Thyroid gland (tissue), 4 donors: ENCODE results near the gene COL23A1. TPM values are rescaled to one million over a fixed set of nuclear protein-coding genes. Genes with fewer than 3 reads are reported as not detected.
"Not testable (repeated sequence)": the region's sequence is repeated elsewhere in the genome, so short reads cannot be mapped to it uniquely, and the experiment has no call there.

Experiments used
- DNase-seq, 2 donors: peaks; one replicate each; pipeline ENCODE4 v3.0.0-alpha.2; 2019
- H3K27ac ChIP-seq, 3 donors: fragments of 200-600 bp; sonication (generic); 1 replicate in 2 of 3; 2 replicates in 1 of 3; pipeline ENCODE4 v1.5.1; 2016 to 2019; ENCODE audit warnings: mild to moderate bottlenecking in 1 of 3, moderate library complexity in 1 of 3
- H3K27me3 ChIP-seq: fragments of 200-600 bp; sonication (generic); one replicate; pipeline ENCODE4 v1.5.1; 2019
- H3K36me3 ChIP-seq, 2 donors: fragments of 200-600 bp; sonication (generic); one replicate each; pipeline ENCODE4 v1.5.1; 2016 to 2019
- H3K4me1 ChIP-seq, 2 donors: fragments of 200-600 bp; sonication (generic); one replicate each; pipeline ENCODE4 v1.5.1; 2017 to 2019
- H3K4me3 ChIP-seq, 3 donors: fragments of 200-600 bp; sonication (generic); replicated peaks in 1 of 3; 1 replicate in 2 of 3; 2 replicates in 1 of 3; pipeline ENCODE4 v1.5.1; 2016; ENCODE audit warnings: mild to moderate bottlenecking in 1 of 3
- H3K9me3 ChIP-seq: fragments of 200-600 bp; sonication (generic); one replicate; pipeline ENCODE4 v1.5.1; 2017
- CTCF ChIP-seq, 6 experiments: fragments of 200-600 bp in 3 of 6; fragments of 450-650 bp in 3 of 6; sonication (generic) in 3 of 6; IDR thresholded peaks; one replicate each; pipeline ENCODE4 v1.5.1; 2016 to 2019; ENCODE audit warnings: antibody characterized with exemption in 6 of 6, mild to moderate bottlenecking in 2 of 6, inconsistent platforms in 1 of 6, moderate library complexity in 1 of 6
- POLR2A ChIP-seq, 2 donors: fragments of 450-650 bp; IDR thresholded peaks; one replicate each; pipeline ENCODE4 v1.6.1; 2017; ENCODE audit warnings: antibody characterized with exemption in 2 of 2, mild to moderate bottlenecking in 2 of 2, moderate library complexity in 1 of 2
- WGBS, 2 donors: methylation state at CpG; one replicate each; pipeline ENCODE4 v1.1.5; 2017; 5-methylcytosine and 5-hydroxymethylcytosine counted together
- intact Hi-C: fragments of 100-400 bp; cut with DNase I; formaldehyde crosslinking; loops from one replicate; pipeline ENCODE4 v1.15.1; 2023
- total RNA-seq, 4 donors: library from RNA; depleted of rRNA; stranded (reverse); fragments of >200 nt; gene quantifications; one replicate each; pipeline ENCODE4 v1.2.3, GENCODE V29; 2016

The COL23A1 gene
- total RNA-seq, 4 donors from 2014 or later = 76.6 to 108 (median 95.7) TPM

DNA sequence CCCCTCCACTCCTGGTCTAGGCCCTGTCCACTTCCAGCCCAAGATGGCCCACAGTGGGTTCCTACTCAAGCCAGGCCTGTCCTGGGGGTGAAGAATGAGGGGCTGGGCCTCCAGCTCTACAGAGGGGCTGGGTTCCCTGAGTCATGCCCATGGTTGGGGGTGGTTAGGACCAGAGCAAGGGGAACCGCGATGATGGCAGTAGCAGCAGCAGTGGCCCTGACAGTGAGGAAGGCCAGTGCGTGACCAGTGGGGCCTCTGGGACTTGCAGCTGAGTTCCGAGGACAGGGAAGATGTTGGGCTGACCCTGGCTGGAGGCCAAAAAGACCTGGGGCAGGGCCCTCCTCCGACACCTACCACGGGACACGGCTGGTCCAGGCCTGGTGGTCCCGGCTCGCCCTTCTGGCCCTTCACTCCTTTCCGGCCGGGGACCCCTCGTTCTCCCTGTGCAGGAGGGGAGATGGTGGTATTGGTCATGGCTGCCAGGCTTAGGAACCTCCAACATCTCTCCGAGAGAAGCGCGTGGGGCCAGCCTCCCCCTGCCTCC is 348.4 kb downstream of the COL23A1 start:
- H3K9me3 ChIP-seq = no peaks in the 10 kb centered on the region
- H3K27me3 ChIP-seq = no peaks in the 10 kb centered on the region
- H3K36me3 ChIP-seq = no peaks in the 10 kb centered on the region
- DNase-seq = no peak
- 90 to 91% methylated on average over 11 to 12 of the region's 15 CpGs for WGBS, 2 donors
- H3K4me1 ChIP-seq = peaks cover 5 to 33% of the 10 kb centered on the region in 2 donors
- intact Hi-C loops = no loop called here
- peak overlapping the region in 1 of 3 donors; percentile 24 for H3K27ac ChIP-seq
- TF ChIP-seq CTCF (IDR thresholded peaks at IDR 0.05) (no peak), POLR2A (IDR thresholded peaks at IDR 0.05) (no peak)
- H3K4me3 ChIP-seq = no peak overlapping the region

- Histone ChIP-seq H3K27ac (peak overlapping the region in 1 of 3 donors; percentile 24), H3K27me3 (no peaks in the 10 kb centered on the region), H3K4me1 (peaks cover 11 to 39% of the 10 kb centered on the region in 2 donors), H3K36me3 (no peaks in the 10 kb centered on the region), H3K9me3 (no peaks in the 10 kb centered on the region), H3K4me3 (no peak overlapping the region)
- TF ChIP-seq CTCF (IDR thresholded peaks at IDR 0.05) = no peak
- TF ChIP-seq POLR2A (IDR thresholded peaks at IDR 0.05) = no peak
- intact Hi-C loops = no loop called here
- no peak for DNase-seq
- WGBS, 2 donors = 56 to 60% methylated on average over 1 to 8 of the region's 8 CpGs
Observed at GRCh38 chr5:178241231-178241663, 348.9 kb downstream of the COL23A1 start.

DNA sequence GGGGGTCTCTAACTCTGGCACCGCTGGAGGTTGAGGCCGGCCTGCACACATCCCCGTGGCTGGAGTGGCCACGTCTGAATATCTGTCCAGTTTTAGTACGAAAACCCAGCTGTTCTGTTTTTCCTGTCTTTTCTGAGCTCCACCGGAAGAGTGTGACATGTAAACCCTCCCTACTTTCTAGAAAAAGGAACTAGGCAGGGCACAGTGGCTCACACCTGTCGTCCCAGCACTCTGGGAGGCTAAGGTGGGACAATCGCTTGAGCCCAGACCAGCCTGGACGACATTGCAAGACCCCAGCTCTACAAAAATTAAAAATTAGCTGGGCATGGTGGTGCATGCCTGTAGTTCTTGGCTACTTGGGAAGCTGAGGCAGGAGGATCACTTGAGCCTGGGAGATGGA is 349.4 kb downstream of the COL23A1 start:
- WGBS, 2 donors = 79 to 90% methylated on average over 5 to 9 of the region's 9 CpGs
- Histone ChIP-seq H3K36me3 (no peaks in the 10 kb centered on the region), H3K27me3 (no peaks in the 10 kb centered on the region), H3K4me3 (no peak overlapping the region), H3K9me3 (no peaks in the 10 kb centered on the region), H3K4me1 (peaks cover 13 to 43% of the 10 kb centered on the region in 2 donors), H3K27ac (peak overlapping the region; percentile 19 to 66 (median 52))
- no peak for TF ChIP-seq POLR2A (IDR thresholded peaks at IDR 0.05)
- TF ChIP-seq CTCF (IDR thresholded peaks at IDR 0.05) = no peak
- no peak for DNase-seq
- intact Hi-C loops = no loop called here

GRCh38 chr5:178240341-178240741 is 349.9 kb downstream of the COL23A1 start:
- no peak overlapping the region for H3K4me3 ChIP-seq
- intact Hi-C loops = no loop called here
- peaks cover 13 to 48% of the 10 kb centered on the region in 2 donors for H3K4me1 ChIP-seq
- WGBS, 2 donors = 89 to 93% methylated on average over 9 to 18 of the region's 19 CpGs
- no peak for TF ChIP-seq POLR2A (IDR thresholded peaks at IDR 0.05)
- no peak for TF ChIP-seq CTCF (IDR thresholded peaks at IDR 0.05)
- H3K36me3 ChIP-seq = no peaks in the 10 kb centered on the region
- no peak for DNase-seq
- H3K27me3 ChIP-seq = no peaks in the 10 kb centered on the region
- peak overlapping the region; percentile 19 to 66 (median 52) for H3K27ac ChIP-seq
- H3K9me3 ChIP-seq = no peaks in the 10 kb centered on the region

DNA sequence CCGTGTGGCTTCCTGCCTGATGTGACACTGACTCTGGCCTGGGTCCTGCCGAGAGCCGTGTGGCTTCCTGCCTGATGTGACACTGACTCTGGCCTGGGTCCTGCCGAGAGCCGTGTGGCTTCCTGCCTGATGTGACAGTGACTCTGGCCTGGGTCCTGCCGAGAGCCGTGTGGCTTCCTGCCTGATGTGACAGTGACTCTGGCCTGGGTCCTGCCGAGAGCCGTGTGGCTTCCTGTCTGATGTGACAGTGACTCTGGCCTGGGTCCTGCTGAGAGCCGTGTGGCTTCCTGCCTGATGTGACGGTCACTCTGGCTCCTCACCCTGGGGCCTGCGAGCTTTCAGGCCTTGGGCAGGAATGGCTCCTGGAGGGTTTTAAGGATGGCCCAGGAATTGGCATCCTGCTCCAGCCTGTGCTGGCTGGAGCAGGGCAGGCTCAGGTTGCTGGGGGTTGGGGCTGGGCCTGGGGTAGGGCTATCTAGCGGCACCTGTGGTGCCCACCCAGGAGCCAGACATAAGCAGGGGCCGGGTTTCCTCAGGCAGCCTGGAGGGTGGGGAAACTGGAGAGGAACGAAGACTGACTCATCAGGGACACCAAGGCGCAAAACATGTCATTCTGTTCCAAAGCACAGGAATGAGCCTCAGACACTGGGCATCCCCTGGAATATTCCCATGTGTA is 350.4 kb downstream of the COL23A1 start:
- H3K4me3 ChIP-seq, H3K9me3 ChIP-seq, H3K27me3 ChIP-seq, DNase-seq, H3K36me3 ChIP-seq, intact Hi-C loops: not testable (repeated sequence)
- H3K27ac ChIP-seq = peak overlapping the region in 2 of 3 donors; percentile 66 to 74
- WGBS, 2 donors = 82 to 89% methylated on average over 4 to 6 of the region's 16 CpGs
- H3K4me1 ChIP-seq = peaks cover 13 to 53% of the 10 kb centered on the region in 2 donors
